GM21360 (cell line): Measurements from ENCODE around the gene ZNF778.

ENCODE experiments used
- ATAC-seq: cut with Tn5 transposase; IDR thresholded peaks from one replicate; pipeline ENCODE4 v1.9.1; 2021; ENCODE audit warnings: mild to moderate bottlenecking, moderate library complexity; ENCODE audit not compliant: unreplicated experiment

ZNF778 gene

DNA sequence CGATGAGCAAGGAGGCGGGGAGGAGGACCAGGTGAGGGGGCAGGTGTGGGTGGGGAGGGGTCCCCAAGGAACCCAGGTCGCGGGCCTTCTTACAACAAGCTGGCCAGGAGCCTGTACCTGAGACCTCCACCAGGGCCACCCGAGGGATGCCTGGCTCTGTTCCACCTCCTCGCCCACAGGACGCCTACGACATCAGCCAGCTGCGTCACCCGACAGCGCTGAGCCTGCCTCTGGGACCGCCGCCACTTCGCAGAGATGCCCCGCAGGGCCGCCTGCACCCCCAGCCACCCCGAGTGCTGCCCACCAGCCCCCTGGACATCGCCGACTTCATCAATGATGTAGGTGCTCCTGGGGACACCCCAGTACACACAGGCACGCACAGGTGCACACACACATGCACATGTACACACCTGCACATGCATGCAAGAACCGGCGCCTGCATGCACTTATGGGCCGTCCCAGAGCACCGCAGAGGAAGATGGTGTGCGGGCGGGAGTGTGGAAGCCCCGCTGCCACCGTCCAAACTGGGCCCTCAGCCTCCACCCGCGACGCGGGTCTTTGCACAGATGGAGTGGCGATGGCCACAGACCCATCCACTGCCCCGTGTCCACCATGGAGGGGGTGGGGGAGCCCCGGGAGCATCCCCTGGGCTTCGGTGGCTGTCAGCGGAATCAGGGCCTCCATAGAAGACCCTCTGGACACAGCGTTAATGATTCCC lies 23.8 kb upstream of the ZNF778 start:
- no peak for ATAC-seq

DNA sequence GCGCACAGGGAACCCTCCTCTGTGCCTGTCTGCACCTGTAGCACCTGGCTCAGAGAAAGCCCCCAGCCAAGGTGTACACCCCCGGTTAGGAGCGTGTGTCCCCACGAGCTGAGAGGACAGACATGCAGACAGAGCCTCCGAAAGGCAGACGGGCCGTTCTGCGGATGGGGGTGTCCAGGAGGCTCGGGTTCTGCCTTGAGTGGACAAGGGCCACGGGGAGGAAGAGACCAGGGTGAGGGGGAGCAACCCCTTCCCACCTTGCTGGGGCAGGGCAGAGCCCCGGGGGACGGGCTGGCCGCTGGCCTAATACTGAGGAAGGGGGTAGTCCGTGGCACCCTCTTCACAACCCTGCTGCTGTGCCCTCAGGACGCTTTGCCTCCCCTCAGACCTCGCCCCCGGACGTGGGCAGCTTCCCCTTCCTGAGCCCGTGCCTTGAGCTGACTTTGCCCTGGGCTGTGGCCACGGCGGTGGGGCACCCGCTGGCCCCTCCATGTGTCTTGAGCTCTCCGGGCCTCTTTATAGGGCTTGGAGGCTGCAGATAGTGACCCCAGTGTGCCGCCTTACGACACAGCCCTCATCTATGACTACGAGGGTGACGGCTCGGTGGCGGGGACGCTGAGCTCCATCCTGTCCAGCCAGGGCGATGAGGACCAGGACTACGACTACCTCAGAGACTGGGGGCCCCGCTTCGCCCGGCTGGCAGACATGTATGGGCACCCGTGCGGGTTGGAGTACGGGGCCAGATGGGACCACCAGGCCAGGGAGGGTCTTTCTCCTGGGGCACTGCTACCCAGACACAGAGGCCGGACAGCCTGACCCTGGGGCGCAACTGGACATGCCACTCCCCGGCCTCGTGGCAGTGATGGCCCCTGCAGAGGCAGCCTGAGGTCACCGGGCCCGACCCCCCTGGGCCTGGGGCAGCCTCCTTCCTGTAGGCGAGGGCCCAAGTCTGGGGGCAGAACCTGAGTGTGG lies 22.9 kb upstream of the ZNF778 start:
- ATAC-seq: no peak

DNA sequence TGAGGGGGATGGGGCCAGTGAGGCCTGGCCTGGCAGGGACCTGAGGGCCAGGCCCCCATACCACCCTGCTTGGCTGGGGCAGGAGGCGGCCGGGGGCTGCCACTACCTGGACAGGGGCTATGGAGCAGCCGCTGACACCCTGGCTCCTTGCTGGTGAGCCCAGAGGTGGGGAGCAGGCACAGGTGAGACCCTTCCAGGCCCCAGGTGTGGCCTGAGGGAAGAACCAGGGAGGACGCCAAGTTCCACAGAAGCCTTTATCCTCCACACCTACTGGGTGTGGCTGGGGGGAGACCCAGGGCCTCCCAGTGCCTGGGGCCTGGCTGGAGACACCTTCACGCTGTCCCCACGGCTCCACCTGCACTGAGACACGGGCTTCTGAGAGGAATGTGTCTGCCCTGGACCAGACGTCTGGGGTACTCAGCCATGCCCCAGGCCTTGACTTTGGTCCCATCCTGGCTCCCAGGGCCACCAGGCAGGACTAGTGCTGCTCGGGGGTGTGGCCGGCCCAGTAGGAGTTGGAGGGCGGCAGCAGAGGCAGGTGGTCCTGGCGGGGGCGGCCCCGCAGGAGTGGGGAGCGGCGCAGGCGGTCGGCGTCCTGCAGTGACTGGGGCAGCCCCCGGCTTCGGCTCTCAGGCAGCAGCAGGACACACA lies 21.9 kb upstream of the ZNF778 start:
- no peak for ATAC-seq

DNA sequence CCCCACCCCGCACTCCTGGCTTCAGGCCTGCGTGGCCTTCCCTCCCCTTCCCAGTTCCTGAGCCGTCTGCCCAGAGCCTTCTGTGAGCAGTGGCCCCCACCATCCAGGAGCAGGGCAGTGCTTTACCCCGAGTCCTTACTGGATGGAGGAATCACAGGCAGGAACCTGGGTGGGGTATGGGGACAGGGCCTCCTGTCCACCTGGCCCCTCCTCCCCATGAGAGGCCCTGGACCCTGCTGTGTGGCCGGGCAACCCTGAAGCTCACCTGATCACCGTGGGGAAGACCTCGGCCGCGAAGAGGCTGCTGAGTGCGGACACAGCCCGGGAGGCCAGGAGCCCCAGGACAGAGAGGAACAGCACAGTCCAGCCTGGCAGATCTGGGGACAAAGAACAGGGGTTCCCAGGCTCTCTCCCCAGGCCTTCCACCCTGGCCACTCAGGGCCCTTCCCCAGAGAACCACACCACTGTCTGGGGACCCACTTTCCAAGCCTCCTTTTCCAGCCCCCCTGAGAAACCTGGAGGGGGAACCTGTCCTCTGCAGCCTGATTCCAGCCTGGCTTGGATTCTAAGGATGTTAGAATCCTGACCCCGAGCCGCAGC lies 20.4 kb upstream of the ZNF778 start:
- ATAC-seq: no peak

DNA sequence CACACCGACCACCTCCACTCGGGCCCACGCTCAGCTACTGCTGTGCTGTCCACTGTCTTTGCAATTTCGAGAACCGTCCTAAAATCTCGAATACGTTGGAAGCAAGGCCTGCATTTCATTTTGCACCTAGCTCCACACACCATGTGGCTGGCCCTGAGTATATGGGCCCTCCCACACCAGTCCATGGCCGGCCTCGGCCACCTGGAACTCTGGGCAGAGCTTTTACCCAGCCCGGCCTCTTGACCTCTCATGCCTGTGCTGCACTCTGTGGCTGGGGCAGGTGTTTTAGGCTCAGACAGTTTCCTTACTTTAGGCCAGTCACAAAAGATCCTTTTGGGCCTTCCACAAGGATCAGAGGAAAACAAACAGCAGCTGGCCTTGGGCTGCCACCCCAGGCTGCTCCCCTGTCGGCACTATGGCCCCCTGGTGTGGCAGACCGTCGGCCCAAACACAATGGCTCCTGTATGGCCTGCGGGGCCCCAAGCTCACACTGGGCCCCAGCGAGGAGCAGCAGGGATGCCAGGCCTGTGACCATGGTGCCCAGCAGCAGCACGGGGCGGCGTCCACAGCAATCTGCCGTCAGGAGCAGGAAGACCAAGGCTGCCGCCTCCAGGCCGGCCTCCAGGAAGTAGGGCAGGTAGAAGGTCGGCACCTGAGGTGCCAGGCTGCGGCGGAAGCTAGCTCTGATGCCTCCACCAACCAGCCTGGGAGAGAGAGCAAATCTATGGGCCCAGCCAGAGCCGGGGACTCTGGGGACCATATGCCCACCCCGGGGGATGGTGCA lies 19.7 kb upstream of the ZNF778 start:
- no peak for ATAC-seq

DNA sequence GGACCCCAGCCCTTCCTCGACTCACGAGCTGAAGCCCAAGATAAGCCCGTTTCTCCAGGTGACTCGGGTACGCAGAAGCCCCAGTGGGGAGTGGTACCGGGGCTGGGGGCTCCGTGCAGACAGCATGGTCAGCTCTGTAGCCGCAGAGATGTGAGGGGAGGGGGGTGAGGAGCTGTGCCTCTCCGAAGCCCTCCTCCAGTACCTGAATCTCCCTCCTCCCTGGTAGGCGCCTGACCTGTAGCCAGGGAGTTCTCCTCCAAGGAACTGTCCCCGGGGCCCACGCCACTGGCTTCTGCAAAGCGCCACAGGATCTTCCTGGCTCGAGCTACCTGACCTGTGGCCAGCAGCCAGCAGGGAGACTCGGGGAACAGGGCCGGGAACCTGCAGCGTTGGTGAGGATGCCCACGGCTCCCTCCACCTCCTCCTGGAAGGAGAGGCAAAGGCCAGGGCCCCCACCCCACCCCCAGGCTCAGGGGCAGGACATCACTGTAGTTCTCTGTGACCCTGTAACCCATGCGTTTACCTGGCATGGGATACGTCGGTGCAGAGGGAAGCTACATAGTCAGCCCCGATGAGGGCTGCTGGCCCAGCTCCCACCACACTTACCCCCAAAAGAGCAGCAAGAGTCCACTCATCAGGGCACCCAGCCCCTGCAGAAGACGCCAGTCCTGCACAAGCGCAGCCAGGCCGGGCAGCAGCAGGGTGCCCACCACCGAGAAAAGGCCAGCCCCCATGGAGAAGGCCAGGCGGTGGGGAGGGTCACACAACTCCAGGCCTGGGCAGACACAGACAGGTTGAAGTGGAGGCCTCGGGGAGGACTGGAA lies 18.9 kb upstream of the ZNF778 start:
- no peak for ATAC-seq

DNA sequence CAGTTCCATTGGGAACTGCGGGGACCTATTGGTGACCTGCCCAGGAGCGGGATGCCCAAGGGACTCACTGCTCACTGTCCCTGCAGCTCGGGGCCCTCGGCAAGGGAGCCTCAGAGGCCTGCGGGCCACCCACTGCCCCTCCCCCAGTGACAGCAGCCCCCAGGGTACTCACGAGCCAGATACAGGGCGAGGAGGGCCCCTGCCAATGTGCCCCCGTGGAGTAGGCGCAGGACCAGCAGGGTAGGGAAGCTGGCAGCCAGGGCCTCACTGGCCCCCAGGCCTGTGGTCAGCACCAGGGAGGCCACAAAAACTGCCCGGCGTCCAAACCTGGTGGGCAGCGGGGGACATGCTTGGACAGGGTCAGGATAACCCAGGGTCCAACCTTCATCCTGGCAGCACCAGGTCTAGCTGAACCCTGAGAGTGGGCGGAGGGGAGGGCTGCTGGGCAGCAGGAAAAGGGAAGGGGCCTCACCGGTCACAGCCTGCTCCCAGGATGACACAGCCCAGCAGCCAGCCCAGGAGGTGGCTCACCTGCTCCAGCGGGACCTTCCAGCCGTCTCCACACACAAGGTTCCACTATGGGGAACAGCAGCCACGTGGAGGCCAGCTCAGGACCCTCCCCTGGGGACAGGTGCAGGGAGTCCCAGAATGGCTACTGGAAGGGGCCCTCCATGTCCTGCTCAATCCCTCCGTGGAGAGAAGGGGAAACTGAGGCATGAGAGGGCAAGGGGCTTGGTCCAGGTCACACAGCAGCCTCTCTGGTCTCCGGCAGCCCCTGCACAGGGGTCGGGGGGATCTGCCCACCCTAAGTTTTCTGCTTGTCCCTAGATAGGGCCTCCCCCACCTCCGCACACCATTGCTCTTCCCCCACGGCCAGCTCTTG lies 18.0 kb upstream of the ZNF778 start:
- no peak for ATAC-seq

DNA sequence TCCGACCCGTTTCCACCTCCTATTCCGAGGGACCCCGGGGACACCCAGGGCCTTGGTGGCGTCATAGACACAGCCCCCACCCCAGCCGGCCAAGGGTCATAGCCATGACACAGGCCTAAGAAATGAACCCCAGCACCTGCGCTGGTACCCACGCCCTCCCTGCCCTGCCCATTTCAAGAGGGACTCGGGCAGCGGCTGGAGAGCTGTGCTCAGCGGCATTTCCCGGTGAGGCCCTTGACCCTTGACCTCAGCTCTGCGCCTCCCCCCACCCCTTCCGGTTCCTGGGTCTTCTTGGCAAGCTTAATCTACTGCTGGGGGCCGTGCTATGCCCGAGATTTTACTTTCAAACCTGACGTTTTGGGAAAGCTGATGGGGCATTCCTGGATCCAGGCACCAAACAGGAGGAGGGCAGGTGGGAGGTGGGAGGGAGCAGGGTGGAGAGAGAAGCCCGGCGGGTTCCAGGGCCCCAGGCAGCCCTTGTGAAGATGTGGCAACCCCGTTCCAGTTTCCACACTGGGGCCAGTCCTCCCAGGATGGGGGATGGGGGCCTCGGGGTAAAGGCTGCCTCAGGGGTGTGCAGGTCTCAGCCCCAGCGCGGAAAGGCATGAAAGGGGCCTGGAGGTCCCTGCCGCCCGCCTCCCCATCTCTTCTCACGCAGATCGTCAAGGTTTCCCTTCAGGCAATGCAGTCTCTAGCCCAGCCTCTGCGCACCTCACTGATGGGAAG lies 17.2 kb upstream of the ZNF778 start, which contains the start of gene SLC22A31:
Gene SLC22A31 (minus strand): TSS at position 414 of the 726 bp plus-strand sequence. CDS start 36 bp downstream, at position 378.
- ATAC-seq: no peak

DNA sequence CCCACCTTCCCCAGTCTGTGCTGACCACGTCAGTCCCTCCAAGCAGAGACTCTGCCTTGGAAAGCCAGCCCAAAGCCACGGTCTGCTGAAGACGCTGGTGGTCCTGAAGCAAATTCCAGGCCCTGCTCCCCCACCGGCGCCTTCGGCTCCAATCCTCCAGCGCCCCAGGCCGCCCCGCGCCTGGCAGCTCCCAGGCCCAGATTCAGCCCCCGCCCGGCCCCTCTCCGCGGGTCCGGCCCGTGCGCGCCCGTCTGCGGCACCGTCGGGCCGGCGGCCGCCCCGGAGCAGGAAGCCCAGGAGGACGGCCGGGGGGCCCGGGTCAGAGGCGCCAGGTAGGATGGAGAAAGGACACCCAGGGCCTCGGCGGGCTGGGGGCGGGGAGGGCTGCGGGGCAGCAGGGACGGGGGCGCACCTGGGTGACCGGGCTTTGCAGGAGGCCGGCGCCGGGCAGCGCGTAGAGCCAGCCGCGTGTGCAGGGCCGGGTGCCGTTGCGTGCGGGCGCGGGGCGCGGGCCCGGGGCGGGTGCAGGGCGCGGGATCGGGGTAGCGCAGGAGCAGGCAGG lies 16.6 kb upstream of the ZNF778 start:
- ATAC-seq: no peak

DNA sequence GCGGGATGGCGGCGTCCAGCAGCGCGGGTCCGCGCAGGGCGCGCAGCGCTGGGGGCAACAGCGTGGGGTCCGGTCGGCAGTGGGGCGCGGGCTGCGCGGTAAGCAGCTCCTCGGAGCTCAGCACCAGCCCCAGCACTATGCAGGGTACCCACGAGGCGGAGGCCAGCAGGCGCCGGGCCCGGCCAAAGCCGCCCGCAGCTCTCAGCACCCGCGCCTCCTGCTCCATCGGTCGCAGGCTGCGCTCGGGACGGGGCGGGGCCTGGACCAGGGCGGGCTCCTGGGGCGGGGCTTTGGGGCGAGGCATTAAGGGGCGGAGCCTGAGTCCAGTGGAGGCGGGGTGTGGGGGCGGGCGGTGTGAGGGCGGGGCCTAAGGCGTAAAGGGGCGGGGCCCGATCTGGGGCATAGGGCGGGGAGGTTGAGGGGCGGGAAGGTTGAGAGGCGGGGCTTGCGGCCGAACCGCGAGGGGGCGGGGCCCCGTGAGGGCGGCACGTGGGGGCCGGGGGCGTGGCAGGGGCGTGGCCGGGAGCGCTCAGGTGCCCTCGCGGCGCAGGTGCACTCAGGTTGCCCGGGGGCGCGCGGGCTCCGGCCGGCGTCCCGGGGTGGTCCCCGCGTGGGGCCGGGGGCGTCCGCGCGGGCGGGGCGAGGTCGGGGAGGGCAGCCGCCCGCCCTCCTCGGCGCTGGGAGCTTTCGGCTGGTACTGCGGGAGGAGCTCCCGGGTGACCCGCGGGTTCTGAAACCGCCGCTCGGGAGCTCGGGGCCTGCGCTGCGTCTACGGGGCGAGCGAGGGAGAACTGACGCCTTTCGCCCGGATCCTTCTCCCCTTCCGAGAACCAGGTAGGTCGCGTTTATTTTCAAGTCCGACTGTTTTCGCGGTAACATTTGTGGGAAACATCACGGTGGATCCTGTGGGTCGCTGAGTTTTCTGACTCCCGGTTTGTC lies 15.8 kb upstream of the ZNF778 start:
- no peak for ATAC-seq

DNA sequence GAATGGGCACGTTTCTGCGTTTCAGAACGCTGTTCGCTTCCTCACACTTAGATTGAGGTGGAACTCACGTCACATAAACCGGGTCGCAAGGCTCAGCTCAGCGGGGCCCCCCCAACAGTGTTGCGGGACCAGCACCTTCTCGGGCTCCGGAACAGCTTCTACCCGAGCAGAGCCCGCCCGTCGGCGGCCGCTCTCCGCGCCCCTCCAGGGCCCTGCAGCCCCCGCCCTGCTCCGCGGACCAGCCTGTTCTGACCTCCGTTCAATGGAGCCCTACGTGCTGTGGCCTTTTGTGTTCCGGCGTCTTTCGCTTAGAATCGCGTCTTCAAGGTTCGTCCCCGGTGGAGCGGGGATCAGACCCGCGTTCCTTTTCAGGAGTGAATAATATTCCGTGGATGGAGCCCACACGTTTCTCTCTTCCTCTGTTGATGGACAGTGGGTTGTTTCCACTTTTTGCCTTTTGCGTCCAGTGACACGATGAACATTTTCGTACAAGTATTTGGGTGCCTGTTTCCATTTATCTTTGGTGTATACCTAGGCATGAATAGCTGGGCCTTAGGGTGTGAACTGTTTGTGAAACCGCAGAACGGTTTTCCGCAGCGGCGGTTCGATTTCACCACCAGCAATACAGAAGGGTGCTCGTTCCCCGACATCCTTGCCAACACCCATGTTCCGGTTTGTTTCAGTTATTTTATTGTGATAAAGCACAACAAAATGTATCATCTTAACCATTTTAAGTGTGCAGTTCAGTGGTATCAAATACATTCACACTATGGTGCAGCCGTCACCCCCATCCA lies 14.9 kb upstream of the ZNF778 start:
- ATAC-seq: no peak

DNA sequence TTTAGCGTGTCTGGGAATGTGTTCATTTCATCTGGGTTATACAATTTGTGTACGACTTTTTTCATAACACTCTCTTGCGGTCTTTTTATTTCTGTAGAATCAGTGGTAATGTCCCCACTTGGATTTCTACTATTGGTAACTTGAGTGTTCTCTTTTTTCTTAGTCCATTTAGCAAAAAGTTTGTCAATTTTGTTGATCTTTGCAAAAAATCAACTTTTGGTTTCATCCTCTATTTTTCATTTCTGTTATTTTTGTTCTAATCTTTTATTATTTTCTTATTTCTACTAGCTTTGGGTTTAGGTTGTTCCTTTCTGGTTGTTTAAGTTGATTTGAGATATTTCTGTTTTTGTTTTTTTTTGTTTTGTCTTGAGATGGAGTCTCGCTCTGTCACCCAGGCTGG lies 9.5 kb upstream of the ZNF778 start:
- ATAC-seq: no peak

DNA sequence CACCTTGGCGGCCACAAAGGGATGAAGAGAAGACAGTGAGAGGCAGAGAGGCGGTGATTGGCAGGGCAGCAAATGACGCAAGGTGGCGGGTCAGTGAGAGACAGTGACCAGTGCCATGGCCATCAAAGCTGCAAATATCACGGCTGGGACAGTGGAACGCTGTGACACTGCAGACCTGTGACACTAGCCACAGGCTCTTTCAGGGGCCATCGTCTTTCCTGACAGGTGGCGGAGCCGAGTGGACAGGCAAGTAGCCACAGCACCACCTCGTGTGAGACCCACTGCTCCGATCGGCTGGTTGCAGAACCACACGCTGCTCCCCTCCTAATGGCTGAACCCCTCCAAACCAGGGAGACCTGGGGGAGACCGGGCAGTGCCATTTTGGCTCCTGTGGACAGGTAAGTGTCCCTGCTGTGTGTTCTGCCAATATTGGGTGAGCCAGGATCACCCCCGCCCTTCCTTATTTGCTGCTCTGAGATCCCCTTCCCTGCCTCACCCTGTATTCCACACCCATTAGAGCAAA lies 7.9 kb upstream of the ZNF778 start:
- no peak for ATAC-seq

DNA sequence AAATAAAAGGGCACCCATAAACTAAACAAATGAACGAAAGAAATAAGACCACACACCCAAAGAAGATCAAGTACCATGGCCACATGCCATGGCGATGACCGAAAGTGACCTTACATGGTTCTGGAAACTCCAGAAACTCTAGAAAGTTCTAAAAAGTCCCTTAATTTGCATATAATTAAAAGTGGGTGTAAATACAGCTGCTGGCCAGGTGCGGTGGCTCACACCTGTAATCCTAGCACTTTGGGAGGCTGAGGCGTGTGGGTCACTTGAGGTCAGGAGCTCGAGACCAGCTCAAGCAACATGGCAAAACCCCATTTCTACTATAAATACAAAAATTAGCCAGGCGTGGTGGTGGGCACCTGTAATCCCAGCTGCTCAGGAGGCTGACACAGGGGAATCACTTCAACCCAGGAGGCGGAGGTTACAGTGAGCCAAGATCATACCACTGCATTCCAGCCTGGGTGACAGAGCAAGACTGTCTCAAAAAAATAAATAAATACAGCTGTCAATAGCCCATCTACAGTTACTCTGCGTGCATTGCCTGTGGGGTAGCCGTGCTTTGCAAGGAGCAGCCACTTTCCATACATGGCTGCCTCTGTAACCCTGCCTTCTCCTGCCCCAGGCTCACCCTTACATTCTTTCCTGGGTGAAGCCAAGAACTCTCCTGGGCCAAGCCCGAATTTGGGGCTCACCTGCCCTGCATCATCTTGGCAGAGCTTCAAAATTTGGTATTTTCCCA lies 7.2 kb upstream of the ZNF778 start:
- no peak for ATAC-seq
